OCI-LY7 (cell line): Measurements from ENCODE around the gene SPRY2.

ENCODE experiments used
- CTCF ChIP-seq: fragments of 200-600 bp; sonication (generic); conservative IDR thresholded peaks from 2 replicates; pipeline ENCODE4 v1.5.1; 2014; ENCODE audit warnings: mild to moderate bottlenecking, antibody characterized with exemption, low read length, moderate library complexity, mixed read lengths
- EZH2phosphoT487 ChIP-seq: fragments of 200-600 bp; sonication (generic); IDR thresholded peaks from 2 replicates; pipeline ENCODE4 v1.6.1; 2018; ENCODE audit warnings: low read depth, borderline replicate concordance, mild to moderate bottlenecking, mixed run types, antibody characterized with exemption, low read length, moderate library complexity, mixed read lengths

- TF ChIP-seq CTCF (no peak), EZH2phosphoT487 (no peak)
Observed at GRCh38 chr13:80307401-80307987, 33.4 kb downstream of the SPRY2 start.
